GM18502 (cell line): ENCODE measurements around the gene SGTA.

Experiments used
- ATAC-seq: cut with Tn5 transposase; IDR thresholded peaks from one replicate; pipeline ENCODE4 v1.9.1; 2021; ENCODE audit warnings: mild to moderate bottlenecking; ENCODE audit not compliant: unreplicated experiment, poor library complexity

The SGTA gene

DNA sequence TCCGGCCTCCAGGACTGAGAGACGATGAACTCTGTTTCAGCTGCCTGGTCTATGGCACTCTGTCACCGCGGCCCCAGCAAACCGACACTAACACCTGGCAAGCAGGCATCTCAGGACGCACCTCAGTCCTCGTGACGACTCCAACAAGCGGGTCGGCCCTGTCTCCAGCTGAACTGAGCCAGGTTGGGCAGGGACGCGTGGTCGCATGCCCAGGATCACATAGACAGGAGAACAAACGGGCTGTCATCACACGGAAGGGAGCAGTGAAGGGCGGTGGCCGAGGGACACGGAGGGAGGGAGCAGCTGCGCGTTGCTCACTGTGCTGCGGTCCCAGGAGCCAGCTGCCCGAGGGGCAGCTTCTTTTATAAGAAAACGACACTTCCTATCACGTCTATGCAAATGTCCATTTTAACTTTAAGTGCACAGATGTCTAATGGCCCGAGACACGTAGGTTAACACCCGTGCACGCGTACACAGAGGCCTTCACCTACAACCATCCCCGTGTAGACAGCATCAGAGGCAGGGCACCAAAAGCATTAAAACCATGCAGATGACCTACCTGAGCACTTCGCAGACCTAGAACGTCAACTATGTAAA lies 8.9 kb downstream of the SGTA start:
- no peak for ATAC-seq

GRCh38 chr19:2771786-2772674 lies 11.0 kb downstream of the SGTA start:
- no peak for ATAC-seq

DNA sequence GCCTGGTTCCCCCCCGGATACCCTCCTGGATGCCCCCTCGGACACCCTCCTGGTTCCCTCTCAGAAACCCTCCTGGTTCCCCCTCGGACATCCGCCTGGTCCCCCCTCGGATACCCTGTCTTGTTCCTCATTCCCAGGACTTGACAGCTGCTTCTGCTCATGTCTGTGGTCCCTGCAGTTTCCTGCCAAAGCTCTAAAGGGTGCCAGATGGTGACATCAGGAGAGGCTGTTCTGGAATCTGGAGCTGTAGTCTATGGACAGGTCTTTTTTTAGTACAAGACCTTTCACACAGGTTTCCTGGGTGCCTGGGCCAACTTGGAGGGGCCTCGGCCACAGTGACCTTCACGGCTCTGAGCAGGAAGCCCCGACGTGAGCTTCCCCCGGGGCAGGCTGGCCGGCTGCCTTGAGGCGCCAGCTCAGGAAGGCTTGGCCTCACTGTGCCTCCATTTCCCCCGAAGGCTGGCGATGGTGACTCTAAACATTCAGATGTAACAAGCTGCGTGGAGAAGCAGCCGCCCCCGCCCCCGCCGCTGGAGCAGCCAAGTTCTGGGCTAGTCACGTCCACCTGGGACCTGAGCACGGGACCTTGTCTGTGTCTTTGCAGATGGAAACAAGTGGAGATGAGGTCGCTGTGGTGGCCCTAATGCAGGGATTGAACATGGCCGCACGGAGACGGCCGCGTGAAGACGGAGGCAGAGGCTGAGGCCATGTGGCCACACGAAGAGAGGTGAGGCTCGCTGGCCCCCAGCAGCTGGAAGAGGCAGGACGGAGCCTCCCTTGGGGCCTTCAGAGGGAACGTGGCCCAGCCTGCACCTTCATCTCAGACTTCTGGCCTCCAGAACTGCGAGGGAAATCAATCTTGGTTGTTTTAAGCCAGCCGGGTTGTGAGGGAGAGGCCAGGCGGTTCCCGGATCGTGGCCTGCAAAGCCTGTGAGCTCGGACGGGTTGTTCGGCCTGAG lies 12.7 kb downstream of the SGTA start:
- ATAC-seq, result no peak

- no peak for ATAC-seq
Observed at GRCh38 chr19:2769218-2769617, 13.9 kb downstream of the SGTA start.

- ATAC-seq, result no peak
Observed at GRCh38 chr19:2768365-2769132, 14.5 kb downstream of the SGTA start.

GRCh38 chr19:2767688-2768087 lies 15.4 kb downstream of the SGTA start:
- no peak for ATAC-seq

DNA sequence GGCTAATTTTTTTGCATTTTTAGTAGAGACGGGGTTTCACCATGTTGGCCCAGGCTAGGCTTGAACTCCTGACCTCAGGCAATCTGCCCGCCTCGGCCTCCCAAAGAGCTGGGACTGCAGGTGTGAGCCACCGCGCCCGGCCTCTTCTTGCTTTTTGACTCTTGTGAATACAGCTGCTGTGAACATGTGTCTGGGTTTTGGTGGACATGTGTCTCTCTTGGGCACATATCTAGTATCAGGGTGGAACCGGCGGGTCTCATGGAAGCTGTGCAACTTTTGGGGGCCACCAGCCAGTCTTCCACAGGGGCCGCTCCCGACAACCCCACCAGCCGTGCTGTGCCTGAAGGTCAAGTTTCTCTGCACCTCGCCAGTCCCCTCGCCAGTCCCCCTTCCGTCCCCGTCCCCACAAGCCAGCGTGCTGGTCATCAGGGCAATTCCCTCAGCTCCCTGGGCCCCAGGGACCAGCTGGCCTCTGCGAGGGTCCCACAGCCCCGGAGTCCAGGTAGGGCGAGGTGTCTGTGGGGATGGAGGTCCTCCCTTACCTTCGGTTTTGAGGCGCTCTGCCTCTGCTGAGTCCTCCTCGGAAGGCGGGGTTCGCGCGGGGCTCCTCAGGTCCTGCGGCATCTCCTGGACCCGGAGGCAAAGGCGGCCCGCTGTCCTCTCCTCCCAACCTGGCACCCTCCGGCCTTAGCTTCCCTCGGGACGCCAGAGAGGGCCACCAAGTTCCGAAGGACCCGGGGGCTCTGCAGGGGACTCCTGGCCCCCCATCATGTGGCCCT lies 16.3 kb downstream of the SGTA start:
- no peak for ATAC-seq

GRCh38 chr19:2765376-2765775 lies 17.7 kb downstream of the SGTA start:
- no peak for ATAC-seq

DNA sequence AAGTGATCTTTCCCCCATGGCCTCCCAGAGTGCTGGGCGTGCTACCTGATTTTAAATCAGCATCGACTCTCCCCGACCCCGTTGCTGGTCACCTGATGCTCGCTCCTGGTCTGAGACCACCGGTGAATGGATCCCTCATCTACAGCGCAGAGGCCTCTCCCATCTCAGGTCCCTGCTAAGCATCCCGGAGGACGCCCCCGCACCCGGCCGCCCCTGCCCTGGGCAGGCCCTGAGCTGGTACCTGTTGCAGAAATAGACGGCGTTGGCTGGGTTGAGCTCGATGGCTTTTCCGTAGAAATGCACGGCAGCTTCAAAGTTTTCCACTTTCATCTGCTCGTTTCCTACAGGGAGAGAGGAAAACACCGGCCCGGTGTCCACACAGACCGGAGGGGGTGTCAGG lies 18.1 kb downstream of the SGTA start:
- ATAC-seq, result no peak

DNA sequence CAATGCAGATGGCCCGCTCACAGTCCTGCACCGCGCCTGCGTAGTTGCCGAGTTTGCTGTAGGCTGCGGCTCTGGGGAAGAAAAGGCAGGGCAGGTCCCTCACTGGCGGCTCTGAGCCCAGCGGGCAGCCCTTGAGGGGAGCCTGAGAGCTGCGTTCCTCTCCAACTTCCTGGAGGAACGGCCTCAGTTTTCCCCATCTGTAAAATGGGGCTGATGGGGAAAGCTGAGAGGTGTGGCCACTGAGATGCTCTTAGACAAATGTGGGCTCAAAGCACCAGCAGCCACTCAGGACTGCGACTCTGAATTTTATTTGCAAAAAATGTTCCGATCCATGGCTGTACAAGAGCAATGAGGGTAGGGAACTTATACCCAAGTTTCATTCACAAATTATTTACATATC lies 19.4 kb downstream of the SGTA start:
- no peak for ATAC-seq

DNA sequence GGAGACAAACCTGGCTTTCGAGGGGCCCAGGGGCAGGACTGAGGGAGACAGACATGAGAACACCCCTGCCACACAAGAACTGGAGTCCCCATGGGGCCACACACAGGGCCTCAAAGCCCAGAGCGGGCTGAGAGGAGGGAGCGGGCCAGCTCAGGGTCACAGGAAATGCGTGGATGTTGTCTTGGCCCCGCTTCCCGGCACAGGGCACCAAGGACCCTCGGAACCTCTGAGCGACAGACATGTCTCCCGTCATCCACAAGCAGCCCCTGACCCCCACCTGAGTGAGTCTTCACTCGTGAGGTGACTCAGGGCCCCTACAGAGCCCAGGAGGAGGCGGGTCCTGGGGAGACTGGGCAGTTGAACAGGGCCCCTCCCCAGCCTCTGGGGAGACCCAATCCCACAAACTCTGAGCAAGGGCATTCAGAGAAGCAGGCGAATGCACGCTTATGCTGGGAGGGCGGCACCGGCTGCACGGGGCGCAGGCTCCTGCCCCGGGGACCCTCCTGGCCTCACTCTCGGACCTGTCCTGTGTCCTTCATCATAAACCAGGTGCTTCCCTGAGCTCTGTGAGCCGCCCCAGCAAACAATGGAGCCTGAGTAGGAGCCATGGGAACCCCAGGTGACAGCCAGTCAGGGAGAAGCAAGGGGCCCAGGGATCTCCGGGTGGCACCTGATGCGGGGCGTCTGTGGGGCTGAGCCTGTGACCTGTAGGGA lies 20.1 kb downstream of the SGTA start:
- ATAC-seq, result no peak

DNA sequence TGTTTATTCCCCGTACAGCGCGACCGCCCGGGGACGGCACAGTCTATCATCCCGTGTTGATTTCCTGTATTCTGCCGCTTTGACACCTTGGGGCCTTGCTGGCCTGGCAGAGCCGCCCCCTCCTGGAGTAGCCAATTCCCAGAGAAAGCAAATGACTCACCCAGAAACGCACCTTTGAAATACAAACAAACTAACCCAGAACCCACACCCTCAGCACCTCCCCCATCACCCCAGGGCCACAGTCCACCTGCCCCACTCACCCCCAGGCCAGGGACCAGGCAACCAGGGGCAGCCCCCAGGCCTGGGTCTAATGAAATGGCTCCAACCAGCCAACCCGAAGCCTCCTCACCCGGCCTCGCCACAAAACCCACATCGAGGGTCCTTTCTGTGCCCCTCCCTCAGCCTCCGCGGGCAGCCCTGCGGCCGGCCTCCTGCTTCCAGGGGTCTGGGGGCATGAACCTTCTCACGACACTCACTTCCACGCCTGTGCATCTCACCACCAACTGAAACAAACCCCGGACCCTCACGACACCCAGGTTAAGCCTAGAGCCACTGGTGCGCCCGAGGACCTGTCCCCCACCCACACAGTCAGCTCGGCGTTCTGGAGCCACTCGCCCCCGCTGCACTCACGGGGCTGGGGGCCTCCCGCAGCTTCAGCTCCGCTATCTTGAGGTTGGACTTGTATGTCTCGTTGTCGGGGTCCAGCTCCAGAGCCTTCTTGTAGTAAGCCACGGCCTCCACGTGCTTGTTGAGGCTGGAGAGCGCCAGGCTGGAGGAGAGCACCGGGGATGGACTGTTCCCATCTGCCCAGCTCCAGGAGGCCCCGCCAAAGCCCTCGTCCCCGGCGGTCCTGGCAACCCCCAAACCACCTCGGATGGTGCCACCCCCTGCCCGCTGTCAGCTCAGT lies 20.9 kb downstream of the SGTA start:
- no peak for ATAC-seq

DNA sequence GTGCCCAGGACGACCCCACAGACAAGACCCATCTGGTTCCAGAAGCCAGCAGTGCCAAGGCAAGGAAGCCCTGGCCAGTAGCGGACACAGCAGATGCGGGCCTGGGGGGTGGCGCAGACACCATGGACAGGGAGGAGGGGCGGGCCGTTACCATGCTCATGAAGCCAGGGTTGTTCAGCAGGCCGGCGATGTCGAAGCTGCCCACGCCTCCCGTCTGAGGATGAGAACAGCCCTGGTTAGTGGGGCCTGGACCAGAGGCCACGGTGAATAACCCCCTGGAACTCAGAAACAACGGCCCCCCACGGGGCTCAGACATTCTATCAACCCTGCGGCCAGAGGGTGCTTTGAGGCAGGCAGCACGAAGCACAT lies 21.8 kb downstream of the SGTA start:
- ATAC-seq, result no peak

DNA sequence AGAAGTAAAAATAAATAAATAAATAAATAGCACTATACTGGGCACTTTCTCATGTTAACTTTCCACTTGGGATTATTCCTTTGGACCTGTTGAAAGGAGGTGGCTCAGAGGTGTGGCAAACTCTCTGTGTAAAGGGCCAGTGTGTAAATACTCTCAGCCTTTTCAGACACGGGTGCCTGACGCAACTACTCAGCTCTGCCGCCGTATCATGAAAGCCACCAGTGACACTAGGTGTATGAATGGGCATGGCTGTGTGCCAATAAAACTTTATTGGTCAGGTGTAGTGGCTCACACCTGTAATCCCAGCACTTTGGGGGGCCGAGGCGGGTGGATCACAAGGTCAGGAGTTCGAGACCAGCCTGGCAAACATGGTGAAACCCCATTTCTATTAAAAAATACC lies 23.1 kb downstream of the SGTA start:
- no peak for ATAC-seq

DNA sequence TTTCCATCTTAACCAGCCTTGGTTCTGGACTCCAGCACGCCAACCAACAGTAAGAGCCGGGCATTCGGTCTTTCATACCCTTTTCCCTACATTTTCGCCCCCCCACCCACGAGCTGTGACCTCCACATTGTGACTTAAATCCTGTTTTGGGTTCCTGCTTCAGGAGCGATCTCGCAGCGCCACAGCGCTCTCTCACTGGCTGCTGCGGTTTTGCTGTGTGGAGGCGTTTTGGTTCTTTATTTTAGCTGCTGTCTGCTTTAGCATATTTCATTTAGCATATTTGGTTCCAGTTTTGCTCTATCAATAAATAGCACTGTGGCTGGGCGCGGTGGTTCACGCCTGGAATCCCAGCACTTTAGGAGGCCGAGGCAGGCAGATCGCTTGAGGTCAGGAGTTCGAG lies 23.7 kb downstream of the SGTA start:
- no peak for ATAC-seq

GRCh38 chr19:2758601-2759313 lies 24.3 kb downstream of the SGTA start:
- ATAC-seq, result no peak
